ENCODE data around the gene U2SURP. TPM values are rescaled to one million over a fixed set of nuclear protein-coding genes. Genes with fewer than 3 reads are reported as not detected.
"Not testable (repeated sequence)": the region's sequence is repeated elsewhere in the genome, so short reads cannot be mapped to it uniquely, and the experiment has no call there.

U2SURP gene
- total RNA-seq, 1 donor from 2014 or later = 125 TPM

DNA sequence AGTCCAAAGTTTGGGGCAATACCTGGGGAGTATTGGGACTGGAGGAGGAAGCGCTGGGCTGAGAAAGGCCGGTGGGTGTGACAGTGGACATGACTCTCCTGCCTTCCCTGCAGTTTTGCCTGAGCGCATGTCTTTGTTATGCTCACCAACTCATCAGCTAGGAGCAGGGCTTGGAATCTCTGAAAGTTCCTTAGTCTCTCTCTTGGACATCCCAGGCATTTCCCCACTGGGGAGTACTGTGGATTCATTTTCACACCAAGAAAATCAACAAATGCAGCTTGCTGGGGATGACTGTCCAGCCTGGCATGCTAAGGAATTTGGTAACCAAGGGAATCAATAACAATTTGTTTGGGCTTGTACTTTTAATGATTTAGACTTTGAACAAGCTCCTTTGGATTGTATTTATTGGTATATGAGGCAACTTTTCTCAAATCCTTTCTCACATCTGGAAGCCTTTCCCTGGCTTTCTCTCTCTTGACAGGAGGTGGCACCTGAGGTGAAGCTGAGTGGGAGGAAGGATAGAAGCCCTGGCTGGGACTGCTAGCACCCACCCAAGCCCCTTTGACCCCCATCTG is 69.7 kb downstream of the U2SURP start:
- no peak for DNase-seq (ENCODE audit: low spot score)

DNA sequence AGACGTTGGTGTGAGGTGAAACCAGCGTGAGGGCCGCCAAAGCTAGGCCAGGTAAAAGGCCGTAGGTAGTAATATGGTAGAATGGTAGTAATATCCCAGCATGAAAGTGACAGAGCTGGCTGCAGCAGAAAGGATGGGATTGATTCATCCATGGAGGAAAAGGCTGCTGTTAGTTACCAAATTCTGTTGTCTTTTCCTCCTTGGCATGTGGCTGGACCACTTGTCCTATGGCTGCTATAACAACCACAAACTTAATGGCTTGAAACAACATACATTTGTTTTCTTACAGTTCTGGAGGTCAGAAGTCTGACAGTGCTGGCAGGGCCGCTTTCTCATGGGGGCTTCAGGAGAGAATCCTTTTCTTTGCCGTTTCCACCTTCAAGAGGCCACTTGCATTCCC is 70.4 kb downstream of the U2SURP start:
- no peak for DNase-seq (ENCODE audit: low spot score)

DNA sequence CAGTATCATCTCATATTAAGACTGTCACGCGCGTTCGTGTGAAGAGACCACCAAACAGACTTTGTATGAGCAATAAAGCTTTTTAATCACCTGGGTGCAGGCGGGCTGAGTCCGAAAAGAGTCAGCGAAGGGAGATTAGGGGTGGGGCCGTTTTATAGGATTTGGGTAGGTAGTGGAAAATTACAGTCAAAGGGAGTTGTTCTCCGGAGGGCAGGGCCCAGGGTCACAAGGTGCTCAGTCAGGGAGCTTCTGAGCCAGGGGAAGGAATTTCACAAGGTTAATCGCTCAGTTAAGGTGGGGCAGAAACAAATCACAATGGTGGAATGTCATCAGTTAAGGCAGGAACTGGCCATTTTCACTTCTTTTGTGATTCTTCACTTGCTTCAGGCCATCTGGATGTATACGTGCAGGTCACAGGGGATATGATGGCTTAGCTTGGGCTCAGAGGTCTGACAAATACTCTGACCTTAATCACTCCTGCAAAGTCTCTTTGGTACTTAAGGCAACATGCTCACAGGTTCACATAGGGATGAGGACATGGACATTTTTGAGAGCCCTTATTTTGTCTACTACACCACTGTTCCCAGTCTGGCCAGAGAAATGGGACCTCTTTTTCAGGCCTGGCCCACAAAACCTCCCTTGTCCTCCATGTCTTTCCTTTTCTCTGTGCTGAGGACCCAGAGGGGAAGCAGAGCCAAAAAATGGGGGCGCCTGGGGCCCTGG is 71.1 kb downstream of the U2SURP start:
- not testable (repeated sequence) for DNase-seq (ENCODE audit: low spot score)

DNA sequence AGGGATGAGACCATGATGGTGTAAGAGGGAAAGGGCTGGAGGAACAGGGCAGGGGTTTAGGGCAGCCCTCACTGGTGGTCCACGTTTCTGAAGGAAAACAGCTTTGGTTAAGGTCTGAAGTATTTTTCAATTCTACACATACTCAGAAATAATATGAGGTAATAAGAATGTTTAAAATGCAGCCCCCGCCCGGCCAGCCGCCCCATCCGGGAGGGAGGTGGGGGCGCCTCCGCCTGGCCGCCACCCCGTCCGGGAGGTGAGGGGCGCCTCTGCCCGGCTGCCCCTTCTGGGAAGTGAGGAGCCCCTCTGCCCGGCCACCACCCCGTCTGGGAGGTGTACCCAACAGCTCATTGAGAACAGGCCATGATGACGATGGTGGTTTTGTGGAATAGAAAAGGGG is 72.2 kb downstream of the U2SURP start:
- not testable (repeated sequence) for DNase-seq (ENCODE audit: low spot score)

DNA sequence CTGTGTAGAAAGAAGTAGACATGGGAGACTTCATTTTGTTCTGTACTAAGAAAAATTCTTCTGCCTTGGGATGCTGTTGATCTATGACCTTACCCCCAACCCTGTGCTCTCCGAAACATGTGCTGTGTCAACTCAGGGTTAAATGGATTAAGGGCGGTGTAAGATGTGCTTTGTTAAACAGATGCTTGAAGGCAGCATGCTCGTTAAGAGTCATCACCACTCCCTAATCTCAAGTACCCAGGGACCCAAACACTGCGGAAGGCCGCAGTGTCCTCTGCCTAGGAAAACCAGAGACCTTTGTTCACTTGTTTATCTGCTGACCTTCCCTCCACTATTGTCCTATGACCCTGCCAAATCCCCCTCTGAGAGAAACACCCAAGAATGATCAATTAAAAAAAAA is 72.6 kb downstream of the U2SURP start:
- DNase-seq (ENCODE audit: low spot score) = not testable (repeated sequence)

DNA sequence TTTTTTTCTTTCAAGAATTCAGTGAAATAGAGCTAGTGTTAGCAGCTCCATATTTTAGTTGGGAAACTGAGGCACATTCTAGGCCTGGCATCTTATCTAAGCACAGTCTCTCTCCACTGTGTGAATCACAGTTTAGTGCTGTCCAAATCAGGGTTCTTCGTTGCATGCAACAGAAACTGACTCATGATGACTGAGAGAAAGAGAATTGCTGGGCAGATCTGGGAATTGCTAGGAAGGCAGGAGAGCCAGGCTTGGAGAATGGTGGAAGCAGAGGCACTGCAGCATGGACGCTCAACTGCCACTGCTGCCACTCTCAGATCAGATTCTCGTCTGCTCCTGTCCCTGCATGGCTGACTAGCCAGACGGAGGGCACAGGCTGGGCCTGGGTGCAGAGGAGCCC is 77.5 kb downstream of the U2SURP start:
- DNase-seq (ENCODE audit: low spot score) = no peak

DNA sequence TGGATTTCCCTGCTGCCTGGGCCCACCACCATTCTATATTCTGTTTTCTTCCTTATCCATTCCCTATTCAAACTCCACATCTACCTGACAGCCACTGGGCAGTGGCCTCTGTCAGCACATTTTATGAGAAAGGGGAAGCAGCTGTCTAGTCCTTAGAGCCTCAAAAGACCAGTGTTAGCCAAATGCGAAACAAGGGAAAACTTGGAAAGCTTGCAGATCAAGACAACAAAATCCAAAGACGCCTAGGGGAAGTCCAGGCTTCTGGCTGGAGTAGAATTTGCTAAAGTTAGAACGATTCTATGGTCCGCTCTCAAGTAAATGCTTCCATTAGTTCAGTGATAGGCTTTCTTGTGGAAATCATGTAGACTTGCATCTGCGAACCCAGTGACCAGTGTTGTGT is 78.8 kb downstream of the U2SURP start:
- DNase-seq (ENCODE audit: low spot score) = no peak

DNA sequence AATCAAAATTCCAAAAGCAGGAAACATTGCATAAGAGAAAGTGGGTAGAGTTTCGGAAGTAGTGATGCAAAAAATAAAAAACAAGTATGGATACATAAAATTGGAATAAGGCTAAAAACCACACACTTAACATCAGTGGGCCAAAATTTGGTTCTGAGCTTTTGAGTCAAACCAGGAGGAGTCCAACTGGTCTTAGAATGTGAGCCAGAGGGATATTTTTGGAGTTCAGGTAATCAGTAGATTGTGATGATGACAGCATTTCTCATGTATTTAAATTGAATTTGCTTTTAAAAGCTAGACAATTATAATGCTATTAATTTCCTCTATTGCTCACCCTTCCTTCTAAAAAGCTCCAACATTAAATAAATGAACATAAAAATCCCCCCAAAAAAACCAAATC is 80.0 kb downstream of the U2SURP start:
- DNase-seq (ENCODE audit: low spot score) = no peak

DNA sequence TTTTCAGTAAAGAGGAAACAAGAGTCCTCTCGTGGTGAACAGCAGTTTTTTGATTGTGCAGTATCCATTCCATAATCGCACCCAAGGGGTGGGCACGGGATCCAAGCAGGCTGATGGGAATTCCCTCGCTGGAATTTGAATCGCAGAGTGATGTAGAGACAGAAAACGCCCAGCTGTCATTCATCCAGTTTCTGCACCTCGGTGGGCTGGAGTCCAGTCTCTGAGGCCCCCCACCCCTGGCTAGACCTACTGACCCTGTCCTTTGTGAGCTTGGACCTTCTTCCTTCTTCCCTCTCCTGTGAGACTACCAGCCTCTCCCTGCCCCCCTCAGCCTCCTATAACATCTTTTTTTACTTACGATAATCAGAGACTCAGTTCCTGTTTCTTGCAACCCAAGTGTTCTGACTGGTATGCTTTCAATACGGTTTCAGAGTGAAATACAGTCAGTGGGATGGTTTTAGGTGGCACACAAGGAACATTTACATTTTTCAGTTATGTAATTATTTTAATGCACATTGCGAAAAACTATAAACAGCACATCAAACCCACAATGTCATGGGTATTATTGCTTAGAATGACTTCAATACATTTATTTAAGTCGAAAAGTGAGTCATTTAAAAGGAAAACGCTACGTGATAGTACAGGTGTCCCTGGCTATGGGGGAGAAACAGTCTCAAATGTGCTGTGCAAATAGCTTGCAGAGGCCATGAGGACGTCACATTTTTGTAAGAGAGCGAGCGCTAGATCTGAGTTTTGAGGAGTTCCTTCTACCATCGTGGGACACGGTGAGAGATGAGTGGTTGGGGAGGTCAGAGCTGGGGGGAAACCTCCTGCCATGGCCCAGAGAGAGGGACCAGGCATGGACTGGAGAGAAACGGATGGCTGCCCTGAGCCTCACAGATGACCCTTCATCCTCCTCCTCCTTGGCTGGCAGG is 80.7 kb downstream of the U2SURP start:
- no peak for DNase-seq (ENCODE audit: low spot score)

DNA sequence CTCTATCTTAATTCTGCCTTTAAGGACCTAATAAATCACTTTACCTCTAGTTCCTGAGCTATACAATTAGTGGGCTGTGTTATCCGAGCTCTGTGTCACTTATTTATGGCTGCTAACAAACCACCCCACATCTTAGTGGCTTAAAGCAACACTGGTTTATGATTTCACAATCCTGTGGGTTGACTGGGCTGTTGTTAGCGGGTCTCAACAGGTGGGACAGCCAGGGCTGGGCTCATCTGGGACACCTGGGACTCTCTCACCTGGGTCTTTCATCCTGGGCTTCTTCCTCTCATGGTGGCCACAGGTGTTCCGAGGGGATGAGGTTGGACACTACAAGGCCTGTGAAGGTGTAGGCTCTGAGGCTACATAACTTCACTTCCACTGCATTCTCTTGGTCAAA is 82.4 kb downstream of the U2SURP start:
- no peak for DNase-seq (ENCODE audit: low spot score)

DNA sequence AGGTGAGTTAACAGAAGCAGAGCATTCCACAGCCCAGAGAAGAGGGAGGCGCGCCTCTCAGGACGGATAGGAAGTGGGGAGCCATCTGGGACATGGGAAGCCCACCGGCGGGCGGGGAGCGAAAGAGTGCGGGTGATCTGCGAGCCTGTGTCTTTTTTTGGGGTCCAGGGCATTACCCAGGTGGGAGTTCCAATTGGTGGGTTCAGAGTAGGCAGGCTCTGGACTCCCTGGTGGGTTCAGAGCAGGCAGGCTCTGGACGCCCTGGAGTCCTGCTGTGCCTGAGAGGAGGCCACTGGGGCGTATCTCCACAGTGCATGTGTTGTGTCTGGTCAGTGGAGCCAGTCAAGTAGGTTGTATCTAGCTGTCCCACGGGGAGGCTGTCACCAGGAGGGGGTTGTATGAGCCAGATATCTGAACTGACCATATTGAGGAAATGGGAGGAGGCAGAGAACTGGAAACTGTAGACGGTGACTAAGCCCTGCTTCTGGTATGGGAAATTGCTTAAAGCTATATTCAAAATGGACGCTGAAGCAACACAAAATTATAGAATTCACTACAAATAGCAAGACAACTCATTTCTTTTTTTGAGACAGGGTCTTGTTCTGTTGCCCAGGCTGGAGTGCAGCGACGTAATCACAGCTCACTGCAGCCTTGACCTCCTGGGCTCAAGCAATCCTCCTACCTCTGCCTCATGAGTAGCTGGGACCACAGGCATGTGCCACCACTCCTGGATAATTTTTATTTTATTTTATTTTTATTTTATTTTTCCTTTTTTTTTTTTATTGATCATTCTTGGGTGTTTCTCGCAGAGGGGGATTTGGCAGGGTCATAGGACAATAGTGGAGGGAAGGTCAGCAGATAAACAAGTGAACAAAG is 83.7 kb downstream of the U2SURP start:
- DNase-seq (ENCODE audit: low spot score) = no peak

DNA sequence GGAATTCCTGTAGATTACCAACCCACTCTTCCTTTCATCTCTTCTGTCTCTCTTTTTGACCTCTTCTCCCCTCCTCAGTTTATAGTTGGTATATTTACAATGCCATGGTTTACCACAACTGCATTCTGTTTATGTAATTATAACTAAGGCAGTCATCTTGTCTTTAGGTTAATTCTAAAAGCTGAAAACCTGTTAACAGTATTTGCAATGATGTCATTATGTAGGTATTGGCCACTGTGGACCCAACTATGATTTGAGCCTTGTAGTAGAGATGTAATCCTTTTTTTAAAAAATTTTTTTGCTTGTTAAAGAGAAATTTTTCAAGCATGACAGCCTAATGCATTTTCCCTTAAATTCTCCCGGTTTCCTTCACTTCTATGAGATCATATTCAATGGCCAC is 87.5 kb downstream of the U2SURP start:
- DNase-seq (ENCODE audit: low spot score) = no peak

DNA sequence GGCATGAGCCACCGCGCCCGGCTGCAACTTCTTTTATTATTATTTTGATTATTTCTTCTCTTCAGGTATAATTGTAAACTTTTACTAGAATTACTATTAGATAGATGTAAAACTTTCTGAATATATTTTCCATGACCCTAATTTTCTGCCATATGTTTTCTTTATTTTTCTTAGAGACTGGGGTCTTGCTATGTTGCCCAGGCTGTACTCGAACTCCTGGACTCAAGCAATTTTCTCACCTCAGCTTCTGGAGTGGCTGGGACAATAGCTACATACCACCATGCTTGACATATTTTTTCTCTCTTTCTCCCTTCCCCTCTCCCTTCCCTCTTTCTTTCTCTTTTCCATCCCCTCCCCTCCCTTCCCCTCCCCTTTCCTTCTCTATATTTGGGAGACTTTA is 88.6 kb downstream of the U2SURP start:
- no peak for DNase-seq (ENCODE audit: low spot score)

DNA sequence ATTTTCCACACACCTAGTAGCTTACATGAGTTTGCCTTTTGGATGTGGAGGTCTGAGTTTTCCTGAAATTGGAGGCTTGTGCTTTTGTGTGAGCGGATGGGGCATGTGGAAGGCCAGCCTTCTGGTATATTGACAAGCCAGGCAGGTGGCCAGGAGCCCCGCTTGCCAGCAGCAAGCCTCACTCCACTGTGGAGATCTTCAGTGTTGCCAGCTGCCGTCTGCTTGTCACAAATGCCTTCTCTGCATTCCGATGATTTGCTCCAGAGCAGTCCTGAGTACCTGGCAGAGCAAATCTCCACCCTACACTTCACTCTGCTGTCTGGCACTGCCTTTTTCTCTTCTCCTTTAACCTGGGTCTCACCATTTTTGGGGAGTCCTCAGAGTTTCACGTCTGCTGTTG is 89.1 kb downstream of the U2SURP start:
- no peak for DNase-seq (ENCODE audit: low spot score)

DNA sequence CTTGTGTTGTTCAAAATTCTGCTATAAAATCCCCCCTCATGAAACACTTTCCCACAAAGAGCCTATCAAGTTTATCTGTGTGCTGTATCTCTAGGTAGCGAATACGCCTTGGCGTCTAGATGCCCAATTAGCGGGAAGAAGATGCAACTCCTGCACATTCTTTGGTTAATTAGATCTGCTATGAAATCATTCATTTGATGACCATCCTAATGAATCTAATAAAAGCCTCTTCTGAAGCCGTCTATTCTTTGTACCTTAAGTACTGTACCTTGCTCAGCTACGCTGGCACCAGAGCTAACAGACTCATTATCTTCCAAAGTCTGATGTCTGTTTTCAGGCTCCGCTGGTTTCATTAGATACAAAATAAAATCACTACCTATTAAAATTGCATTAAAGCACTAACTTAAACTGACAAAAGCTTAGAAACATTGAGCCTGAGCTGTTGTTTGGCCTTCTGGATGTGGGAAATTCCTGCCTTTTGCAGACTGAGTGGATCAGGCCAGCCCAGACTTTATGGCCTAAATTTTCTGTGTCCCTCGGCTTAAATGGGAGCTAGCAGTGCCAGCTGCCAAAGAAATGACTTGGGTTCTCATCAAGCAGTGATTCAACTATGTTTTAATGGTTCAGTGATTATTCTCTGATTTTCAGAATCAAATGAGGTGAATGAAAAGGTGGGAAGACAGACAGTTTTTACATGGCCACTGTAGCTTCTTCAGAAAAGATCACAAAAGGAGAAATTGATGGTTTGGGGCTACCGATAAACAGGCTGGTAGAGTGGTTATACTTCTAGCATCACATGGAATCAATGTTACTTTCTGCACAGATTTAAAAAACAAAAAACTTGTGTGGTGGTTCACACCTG is 89.8 kb downstream of the U2SURP start:
- no peak for DNase-seq (ENCODE audit: low spot score)

DNA sequence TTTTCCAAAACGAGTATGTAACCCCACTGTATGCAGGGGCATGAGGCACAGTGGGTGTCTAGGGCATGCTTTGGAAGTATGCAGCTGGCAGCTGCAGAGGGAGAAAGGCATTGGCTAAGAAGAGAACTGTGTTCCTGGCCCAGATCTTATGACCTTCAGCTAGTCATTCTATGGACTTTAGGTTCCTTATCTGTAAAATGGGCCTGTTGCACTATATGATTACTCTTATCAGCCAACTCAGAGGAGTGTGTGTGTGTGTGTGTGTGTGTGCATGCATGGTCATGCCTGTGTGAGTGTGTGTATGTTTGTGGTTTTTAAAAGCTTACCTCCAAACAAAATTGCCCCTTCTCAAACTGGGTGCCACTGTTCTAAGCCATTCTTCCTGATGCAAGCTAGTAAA is 90.8 kb downstream of the U2SURP start:
- no peak for DNase-seq (ENCODE audit: low spot score)

DNA sequence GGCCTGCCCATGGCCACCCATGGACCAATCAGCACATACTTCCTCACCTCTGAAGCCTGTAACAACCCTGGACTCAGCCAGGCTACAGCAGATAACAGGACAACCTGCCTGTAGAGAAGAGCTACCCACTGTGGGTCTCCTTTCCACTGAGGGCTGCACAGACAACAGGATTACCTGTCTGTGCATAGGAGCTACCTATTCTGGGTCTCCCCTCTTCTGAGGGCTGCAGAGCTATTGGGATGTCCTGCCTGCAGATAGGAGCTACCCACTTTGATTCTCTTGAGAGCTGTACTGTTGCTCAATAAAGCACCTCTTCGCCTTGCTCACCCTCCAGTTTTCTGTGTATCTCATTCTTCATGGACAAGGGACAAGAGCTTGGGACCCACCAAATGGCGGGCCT is 94.4 kb downstream of the U2SURP start:
- no peak for DNase-seq (ENCODE audit: low spot score)

DNA sequence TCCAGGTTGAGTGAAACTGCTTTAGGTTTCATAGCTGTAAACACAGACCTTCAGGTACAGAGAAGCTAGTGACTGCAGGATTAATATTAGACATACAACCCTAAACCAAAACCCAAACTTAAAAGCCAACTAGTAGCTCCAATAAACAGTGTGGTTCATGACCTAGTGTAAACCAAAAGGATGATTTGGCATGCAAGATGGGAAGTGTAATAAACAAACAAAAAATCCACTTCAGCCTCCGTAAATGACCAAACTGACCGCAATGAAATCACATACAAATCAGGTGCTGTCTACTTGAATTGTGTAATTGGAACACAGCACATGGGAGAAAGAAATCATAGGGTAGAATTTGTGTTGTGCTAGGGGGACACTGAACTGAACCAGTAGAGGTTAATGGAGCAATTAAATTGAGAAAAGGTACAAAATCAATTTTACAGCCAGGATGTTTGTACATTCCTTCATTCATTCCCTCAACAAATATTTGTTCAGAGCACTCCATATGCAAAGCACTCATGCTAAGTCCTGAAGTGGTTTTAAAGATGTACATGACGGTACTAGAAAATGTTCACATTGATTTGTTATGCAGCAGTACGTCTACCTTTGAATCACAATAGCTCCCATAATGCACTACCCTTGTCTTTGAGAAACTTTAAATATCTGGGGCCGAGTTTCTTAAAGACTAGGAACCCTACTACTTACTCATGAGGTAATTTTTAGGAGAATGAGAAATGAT is 96.8 kb downstream of the U2SURP start:
- DNase-seq (ENCODE audit: low spot score) = no peak

DNA sequence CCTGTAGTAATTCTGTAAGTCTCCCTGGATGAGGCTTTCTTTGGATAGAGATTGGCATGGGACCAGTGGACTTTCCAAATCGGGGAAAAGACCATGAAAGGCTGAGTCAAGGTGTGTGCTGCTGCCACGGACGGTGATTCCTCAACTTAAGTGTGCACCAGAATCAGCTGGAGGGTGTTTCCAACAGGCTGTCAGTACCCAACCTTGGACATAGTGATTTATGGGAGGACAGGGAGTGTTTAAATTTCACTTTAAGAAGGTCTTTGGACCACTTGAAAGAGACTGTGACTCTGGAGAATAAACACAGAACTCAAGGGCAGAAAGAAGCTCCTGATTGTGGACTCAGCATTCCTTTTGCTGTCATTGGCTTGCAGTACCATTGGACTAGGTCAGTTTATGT is 97.8 kb downstream of the U2SURP start:
- DNase-seq (ENCODE audit: low spot score) = no peak

DNA sequence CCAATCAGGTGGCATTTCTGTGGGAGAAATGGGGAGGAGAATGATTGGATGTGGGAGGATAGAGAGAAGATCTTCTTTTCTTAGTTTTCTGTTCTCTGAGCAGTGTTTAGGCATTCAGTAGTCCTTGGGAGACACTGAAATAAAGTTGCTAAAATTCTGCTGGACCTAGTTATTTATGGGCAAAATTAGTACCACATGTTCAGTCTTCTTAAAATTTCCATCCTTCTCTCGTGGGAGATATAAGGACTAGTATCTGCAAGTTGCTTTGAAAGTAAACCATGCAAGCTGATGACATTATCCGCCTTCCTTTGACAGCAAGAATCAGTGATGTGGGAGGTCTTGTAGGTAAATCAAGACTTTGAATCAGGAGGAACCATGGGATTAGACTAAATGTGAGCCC is 98.3 kb downstream of the U2SURP start:
- DNase-seq (ENCODE audit: low spot score) = no peak
